HG03354 (cell line): ENCODE measurements around the gene PSMD13.

ENCODE experiments used
- ATAC-seq: cut with Tn5 transposase; IDR thresholded peaks from one replicate; pipeline ENCODE4 v1.9.1; 2021; ENCODE audit warnings: mild to moderate bottlenecking; ENCODE audit not compliant: unreplicated experiment, poor library complexity, severe bottlenecking

Gene PSMD13

GRCh38 chr11:295351-296170 lies 58.8 kb downstream of the PSMD13 start:
- ATAC-seq: no peak

DNA sequence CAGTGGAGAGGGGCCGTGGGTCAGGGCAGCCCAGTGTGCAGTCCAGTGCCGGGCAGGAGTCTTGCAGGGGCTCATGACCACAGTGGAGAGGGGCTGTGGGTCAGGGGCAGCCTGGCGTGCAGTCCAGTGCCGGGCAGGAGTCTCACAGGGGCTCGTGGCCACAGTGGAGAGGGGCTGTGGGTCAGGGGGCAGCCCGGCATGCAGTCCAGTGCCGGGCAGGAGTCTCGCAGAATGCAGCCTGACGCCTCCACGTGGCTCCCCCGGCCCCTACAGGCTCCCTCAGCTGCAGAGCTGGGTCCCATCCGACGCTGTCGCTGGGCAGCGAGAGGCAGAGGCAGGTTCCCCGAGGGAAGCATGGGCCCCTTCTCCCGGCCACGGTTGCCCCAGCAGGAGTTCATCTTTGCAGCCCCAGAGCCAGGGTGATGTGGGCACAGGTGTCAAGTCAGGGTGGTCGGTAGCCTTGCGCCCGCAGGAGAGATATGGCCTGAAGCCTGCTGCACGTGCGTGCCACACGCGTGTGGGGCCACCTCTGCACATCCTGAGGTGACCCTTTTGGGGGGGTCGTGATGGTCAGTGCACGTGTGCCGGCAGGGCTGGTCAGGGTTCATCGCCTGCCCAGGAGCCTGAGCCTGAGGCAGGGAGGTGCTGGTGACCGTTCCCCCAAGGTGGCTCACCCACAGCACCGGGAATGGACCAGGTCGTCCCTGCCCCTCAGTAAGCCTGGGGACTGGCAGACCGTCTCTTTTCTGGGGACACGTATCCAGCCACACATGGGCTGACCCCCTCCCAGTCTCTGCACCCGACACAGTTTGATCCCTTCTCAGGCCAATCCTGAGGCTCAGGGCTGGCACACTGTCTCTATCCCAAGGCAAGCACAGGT lies 59.6 kb downstream of the PSMD13 start:
- no peak for ATAC-seq

DNA sequence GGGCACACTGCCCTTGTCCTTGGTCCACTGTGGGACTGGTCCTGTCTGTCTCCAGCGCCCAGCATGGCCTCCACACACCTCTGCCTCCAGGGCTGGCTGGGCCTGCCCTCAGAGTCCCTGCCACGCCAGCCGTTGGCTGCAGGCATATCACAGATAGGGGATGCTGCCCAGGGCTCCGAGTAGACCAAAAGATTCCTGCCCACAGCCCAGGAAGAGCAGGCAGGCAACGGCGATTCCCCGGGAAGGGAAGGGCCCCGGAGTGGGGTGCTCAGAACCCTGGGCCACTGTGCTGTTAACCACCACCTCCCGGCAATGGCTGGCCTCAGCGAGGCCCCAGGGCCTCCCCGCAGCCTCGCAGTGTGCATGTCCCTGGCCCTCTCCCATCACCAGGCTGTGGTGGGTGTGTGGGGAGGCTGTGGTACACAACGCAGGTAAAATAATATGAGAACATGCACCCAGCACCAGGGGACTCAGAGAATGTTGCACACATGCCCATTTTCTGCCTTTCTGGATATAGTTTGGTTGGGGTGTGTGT lies 60.3 kb downstream of the PSMD13 start:
- no peak for ATAC-seq

GRCh38 chr11:297586-298405 lies 61.0 kb downstream of the PSMD13 start:
- ATAC-seq: no peak

DNA sequence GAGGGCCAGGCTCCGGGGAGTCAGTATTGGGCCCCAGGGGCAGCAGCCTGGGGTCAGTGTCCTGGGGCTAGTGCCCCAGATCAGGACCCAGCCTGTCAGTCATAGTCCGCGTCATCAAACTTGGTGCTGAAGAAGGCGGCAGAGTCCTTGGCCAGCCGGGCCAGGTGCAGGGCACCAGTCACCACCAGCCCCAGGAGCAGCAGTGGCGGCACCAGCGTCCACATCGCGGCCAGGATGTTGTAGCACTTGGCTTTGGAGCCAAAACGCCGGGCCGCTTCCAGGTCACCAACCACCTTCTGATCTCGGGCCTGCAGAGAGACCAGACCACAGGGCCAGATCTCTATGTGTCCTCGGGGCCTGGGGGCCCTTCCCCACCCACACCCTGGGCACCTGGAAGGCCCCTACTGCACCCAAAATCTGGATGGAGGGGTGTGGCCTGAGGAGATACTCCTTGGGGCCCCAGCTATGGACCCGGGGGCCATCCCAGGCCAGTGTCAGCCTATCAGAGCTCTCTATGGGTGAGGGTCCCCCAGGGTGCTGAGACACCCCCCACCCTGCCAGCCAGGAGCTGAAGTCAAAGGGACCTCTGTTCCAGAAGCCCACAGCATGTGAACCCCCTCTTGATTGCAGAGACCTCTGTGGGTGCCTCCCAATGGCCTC lies 61.8 kb downstream of the PSMD13 start:
- no peak for ATAC-seq

- ATAC-seq: no peak
These were observed 62.5 kb downstream of the PSMD13 start, which contains the start of gene IFITM5 for GRCh38 chr11:299081-299891. IFITM5 (minus strand) TSS chr11:299526; CDS start chr11:299490, 36 bp downstream.

GRCh38 chr11:299951-300735 lies 63.4 kb downstream of the PSMD13 start:
- no peak for ATAC-seq
